GM18861 (cell line): ENCODE data around the gene ANXA11.
A peak's percentile ranks its signal among the peaks of the same experiment; 100 is the strongest.
"Not testable (repeated sequence)": the region's sequence is repeated elsewhere in the genome, so short reads cannot be mapped to it uniquely, and the experiment has no call there.

Experiments
- ATAC-seq: cut with Tn5 transposase; IDR thresholded peaks from one replicate; pipeline ENCODE4 v1.9.1; 2021; ENCODE audit not compliant: unreplicated experiment

ANXA11 gene

DNA sequence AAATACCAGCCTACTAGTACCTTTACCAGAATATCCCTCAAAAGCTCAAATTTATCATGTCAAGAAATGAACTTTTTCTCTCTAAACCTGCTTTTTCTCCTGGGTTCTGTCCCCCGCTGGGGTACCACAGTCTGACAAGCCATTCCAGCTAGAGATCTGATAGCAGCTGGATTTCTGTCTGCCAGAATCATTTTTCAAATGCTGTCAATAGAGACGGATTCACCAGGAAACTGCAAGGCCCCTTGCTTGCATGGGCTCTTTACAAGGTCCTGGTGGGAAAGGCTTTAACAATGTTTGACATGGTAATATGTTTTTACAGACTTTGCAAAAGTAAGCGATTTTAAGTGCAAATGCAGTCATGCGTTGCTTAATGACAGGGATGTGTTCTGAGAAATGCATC lies 4.9 kb upstream of the ANXA11 start:
- ATAC-seq: no peak

DNA sequence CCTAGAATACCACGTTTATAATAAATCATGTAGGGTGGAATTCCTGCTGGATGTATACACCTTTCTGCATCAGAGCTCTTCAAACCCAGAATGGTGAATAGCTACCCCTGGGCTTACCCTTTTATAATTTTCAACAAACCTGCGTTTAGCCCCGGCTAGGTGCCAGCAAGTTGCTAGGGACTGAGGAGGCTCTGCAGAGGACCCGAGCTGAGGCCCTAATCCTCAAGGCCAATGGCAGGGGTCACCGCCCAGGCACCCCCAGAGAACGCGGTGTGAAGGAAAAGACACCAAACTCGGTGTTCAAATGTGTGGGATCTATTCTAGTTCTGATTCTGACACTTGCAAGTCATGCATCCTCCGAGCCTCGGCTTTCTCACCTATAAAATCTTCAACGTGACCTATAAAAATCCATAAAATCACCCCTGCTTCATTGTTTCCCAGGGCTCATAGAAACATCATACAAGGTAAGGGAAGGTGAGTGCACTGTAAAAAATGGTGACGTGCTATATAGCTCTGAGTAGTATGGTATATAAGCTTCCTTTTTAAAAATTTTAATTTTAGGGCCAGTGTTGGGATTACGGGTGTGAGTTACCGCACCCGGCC lies 2.5 kb upstream of the ANXA11 start:
- ATAC-seq: no peak

DNA sequence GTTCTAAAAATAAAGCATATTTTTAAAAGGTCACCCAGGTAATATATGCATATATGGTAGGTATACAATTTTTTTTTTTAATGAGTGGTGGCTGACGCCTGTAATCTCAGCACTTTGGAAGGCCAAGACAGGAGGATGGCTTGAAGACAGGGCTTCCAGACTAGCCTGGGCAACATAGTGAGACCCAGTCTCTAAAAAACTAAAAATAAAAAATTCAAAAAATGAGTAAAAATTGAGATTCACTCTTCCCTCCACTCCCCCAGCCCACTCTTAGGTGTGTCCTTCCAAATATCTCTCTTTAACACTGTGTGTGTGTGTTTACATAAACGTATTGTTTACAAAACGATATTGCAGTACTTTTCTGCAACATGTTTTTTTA lies 929 bp upstream of the ANXA11 start:
- ATAC-seq: no peak

- peak; percentile 16 for ATAC-seq
Observed at GRCh38 chr10:80204677-80205476, 460 bp downstream of the ANXA11 start.

DNA sequence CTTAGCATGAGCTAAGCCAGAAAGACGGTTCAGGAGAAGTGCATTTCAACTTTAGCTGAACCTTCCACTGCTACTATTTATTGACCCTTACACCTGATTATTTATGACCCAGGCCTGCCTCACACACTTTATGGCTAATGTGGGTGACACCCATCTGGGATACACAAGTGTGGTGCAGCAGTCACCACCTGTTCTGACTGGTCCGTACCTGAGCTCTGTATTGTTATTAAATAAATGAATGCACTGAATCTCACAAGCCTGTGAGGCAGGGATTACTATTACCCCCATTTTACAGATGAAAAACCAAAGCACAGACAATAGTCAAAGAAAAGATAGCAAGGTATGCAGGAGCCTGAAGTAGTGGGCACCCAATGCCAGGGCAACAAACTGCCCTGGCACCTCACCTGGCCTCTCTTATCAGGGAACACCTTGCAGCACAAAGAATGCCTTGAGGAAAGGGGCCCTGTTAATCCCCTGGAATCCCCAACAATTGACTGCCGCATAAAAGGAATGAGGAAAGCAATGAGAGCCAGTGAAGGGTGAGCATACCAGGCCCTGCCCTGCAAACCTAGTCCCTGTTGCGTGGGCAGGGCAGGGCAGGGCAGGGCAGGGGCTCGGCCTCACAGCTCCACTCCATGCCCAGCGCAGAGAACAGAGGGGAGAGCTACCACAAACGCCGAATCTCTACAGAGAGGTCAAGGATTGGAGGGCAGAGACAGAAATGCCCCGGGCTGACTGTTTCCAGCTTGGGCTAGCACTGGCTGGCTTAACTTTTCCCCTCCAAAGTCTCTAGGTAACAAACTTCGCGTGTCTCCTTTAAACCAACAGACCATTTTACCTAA lies 1.3 kb downstream of the ANXA11 start:
- no peak for ATAC-seq

DNA sequence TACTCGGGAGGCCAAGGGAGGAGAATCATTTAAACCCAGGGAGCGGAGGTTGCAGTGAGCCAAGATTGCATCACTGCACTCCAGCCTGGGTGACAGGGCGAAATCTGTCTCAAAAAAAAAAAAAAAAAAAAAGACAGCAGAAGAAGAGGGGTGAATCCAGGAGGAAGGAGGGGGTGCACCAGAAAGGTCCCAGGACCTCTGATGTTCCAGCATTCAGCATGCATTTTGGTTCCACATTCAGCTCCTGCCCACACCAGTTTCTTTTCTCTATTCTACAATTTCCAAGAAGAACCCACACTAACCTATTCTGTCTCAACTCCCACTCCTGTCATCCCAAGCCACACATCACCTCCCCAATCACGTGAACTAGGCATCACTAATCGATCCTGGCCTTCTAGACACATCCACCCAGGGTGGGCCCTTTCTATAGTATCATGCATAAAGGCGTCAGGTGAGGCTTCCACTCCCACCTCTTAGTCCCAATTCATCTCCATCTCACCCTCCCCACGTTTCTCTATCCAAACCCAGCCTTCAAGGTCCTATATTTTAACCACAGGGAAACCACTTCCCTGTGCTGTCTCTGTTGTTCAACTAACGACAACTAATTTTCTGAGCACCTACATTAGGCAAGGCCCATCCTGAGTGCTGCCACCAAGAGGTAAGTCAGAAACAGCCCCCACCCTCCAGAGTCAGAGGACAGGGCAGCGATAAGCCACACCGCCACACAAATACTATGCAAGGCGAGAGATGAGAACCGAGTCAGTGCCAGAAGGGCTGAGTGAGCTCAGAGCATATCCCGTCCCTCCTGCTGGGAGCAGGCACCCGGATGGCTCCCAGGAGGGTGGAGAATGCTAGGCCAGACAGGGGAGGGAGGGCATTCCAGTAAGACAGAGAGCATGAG lies 2.2 kb downstream of the ANXA11 start:
- peak; percentile 56 for ATAC-seq

DNA sequence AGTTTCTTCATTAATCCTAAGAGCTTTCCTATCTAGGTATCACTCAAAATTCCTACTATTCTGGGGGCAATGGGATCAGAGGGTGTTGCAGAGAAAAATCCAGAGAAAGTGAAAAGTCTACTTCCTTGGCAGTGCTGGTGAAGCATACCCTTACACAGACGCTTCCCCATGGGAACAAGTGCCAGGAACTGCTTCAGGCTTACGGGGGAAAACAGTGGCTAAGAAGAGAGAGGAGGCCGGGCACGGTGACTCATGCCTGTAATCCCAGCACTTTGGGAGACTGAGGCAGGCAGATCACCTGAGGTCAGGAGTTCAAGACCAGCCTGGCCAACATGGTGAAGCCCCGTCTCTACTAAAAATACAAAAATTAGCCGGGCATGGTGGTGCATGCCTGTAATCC lies 2.8 kb downstream of the ANXA11 start:
- ATAC-seq: not testable (repeated sequence)

GRCh38 chr10:80201608-80202141 lies 3.7 kb downstream of the ANXA11 start:
- ATAC-seq: no peak

GRCh38 chr10:80200687-80201086 lies 4.7 kb downstream of the ANXA11 start:
- ATAC-seq: no peak

- no peak for ATAC-seq
Observed at GRCh38 chr10:80200259-80200658, 5.1 kb downstream of the ANXA11 start.

DNA sequence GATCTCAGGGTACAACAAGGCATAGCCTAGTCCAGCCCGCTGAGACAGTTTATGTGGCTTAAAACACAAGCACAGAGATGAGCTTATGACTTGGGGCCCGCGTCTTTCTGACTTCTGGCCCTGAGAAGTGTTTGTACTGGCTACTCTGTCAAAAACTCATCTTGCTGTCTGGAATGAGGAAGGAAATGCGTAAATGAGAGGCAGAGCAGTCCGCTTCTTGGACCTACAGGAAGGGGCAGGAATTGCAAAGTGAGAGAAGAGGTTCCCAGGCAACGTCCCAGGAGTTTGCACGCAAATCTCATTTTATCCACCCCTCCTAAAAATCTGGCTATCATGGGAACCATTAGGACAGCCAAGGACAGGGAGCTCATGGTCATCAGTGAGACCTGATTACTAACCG lies 5.5 kb downstream of the ANXA11 start:
- ATAC-seq: no peak

GRCh38 chr10:80197972-80198916 lies 7.1 kb downstream of the ANXA11 start:
- no peak for ATAC-seq

GRCh38 chr10:80196950-80197315 lies 8.4 kb downstream of the ANXA11 start:
- no peak for ATAC-seq

GRCh38 chr10:80196270-80196949 lies 8.9 kb downstream of the ANXA11 start:
- peak; percentile 78 for ATAC-seq

- no peak for ATAC-seq
Observed at GRCh38 chr10:80195046-80195574, 10.2 kb downstream of the ANXA11 start.

- ATAC-seq: no peak
Observed at GRCh38 chr10:80194373-80195045, 10.8 kb downstream of the ANXA11 start.

DNA sequence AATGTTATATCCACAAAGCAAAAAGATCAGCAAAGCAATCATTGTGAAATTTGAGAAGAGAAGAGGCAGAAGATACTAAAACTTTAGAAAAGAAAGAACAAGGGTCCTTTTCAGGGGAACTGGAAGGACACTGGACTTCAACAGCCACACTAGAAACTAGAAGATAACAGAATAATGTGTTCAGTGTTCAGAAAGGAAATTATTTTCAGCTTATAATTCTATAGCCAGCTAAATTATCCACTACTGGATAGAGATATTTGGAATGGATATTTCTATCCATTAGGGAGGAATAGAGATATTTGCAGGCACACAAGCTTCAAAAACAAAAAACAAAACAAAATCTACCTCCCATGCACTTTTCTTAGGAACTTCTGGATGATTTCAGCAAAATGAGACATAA lies 12.8 kb downstream of the ANXA11 start:
- no peak for ATAC-seq

DNA sequence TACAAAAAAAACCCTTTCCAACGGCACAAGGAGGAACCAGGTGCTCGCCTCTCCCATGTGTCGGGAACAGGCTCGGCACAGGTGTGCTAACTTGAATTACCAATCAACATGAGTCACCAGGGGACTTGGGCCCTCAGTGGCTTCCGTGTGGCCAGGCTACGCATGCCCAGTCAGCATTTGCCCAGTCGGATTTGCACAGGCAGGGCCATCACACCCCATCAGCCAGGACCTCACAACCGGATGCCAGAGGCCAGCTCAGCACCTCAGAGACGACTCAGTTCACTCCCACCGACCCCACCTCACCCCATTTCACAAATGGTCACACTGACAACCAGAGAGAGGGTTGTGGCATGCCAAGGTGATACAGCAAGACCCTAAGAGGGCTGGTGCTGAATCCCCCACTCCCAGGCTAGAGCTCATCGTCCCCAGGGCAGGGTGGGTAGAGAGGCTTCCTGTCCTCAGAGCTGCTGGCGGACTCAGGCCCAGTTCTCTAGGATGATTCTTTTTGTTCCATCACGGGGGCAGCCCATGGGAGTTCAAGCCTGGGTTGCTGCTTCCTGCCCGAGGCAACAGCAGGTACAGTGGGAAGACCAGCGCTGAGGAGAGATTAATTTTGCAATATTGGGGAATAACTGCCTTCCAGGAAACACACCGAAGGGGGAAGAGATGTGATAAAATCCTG lies 13.6 kb downstream of the ANXA11 start:
- ATAC-seq: no peak
